ENCODE measurements around the gene FHDC1.

Gene FHDC1

DNA sequence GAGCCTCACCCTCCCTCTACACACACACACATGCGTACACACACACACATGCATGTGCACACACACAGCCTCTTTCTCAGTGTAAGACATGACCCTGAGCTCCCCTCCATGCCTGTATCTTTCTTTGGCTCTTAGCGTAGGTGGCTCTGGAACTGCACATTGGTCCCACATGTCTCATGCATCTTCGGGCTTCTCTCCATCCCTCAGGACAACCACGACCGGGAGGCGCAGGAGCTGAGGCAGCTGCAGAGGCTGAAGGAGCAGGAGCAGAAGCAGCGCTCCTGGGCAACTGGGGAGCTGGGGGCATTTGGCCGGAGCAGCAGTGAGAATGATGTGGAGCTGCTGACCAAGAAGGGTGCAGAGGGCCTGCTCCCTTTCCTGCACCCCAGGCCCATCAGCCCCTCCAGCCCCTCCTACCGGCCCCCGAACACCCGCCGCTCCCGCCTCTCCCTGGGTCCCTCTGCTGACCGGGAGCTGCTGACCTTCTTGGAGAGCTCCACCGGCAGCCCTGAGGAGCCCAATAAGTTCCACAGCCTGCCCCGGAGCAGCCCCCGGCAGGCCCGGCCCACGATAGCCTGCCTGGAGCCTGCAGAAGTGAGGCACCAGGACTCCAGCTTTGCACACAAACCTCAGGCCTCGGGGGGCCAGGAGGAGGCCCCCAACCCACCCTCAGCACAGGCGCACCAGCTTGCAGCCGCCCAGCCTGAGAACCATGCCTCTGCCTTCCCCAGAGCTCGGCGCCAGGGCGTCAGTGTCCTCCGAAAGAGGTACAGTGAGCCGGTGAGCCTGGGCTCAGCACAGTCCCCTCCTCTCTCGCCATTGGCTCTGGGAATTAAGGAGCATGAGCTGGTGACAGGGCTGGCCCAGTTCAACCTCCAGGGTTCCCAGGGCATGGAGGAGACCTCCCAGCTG, 38.6 kb downstream of the FHDC1 start:
- no peak for DNase-seq (ENCODE audit: low read depth)
- in situ Hi-C loops (cut with HindIII; ENCODE audit: low sequenced_read_pairs), result no loop called here
- TF ChIP-seq, protein P1, sequence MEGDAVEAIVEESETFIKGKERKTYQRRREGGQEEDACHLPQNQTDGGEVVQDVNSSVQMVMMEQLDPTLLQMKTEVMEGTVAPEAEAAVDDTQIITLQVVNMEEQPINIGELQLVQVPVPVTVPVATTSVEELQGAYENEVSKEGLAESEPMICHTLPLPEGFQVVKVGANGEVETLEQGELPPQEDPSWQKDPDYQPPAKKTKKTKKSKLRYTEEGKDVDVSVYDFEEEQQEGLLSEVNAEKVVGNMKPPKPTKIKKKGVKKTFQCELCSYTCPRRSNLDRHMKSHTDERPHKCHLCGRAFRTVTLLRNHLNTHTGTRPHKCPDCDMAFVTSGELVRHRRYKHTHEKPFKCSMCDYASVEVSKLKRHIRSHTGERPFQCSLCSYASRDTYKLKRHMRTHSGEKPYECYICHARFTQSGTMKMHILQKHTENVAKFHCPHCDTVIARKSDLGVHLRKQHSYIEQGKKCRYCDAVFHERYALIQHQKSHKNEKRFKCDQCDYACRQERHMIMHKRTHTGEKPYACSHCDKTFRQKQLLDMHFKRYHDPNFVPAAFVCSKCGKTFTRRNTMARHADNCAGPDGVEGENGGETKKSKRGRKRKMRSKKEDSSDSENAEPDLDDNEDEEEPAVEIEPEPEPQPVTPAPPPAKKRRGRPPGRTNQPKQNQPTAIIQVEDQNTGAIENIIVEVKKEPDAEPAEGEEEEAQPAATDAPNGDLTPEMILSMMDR (IDR thresholded peaks at IDR 0.05; ENCODE audit: low read depth, low read length, missing control alignments), result no peak
- no peak overlapping the region for H3K4me3 ChIP-seq (ENCODE audit: low read depth, low read length)

GRCh38 chr4:152975380-152976211, 39.5 kb downstream of the FHDC1 start:
- no peak for DNase-seq (ENCODE audit: low read depth)
- in situ Hi-C loops (cut with HindIII; ENCODE audit: low sequenced_read_pairs), result no loop called here
- no peak overlapping the region for H3K4me3 ChIP-seq (ENCODE audit: low read depth, low read length)
- TF ChIP-seq, protein P1 (IDR thresholded peaks at IDR 0.05; ENCODE audit: low read depth, low read length, missing control alignments), result no peak

DNA sequence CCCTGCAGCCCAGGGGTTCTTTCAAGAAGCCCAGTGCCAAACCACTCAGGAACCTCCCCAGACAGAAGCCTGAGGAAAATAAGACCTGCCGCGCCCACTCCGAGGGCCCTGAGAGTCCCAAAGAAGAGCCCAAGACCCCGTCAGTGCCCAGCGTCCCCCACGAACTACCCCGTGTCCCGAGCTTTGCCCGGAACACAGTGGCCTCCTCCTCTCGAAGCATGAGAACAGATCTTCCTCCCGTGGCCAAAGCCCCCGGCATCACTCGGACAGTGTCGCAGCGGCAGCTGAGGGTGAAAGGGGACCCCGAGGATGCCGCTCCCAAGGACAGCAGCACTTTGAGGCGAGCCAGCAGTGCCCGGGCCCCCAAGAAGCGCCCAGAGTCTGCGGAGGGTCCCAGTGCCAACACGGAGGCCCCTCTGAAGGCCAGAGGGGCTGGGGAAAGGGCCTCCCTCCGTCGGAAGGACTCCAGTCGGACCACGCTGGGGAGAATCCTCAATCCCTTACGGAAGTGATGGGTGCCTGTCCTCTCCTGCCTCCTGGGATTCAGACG, 40.2 kb downstream of the FHDC1 start:
- no peak overlapping the region for H3K4me3 ChIP-seq (ENCODE audit: low read depth, low read length)
- no peak for DNase-seq (ENCODE audit: low read depth)
- in situ Hi-C loops (cut with HindIII; ENCODE audit: low sequenced_read_pairs), result no loop called here
- TF ChIP-seq, protein P1 (IDR thresholded peaks at IDR 0.05; ENCODE audit: low read depth, low read length, missing control alignments), result no peak

- DNase-seq (ENCODE audit: low read depth), result no peak
- no peak overlapping the region for H3K4me3 ChIP-seq (ENCODE audit: low read depth, low read length)
- in situ Hi-C loops (cut with HindIII; ENCODE audit: low sequenced_read_pairs), result no loop called here
- TF ChIP-seq, protein P1 (IDR thresholded peaks at IDR 0.05; ENCODE audit: low read depth, low read length, missing control alignments), result no peak
These were observed 43.7 kb downstream of the FHDC1 start for GRCh38 chr4:152979731-152980330.

DNA sequence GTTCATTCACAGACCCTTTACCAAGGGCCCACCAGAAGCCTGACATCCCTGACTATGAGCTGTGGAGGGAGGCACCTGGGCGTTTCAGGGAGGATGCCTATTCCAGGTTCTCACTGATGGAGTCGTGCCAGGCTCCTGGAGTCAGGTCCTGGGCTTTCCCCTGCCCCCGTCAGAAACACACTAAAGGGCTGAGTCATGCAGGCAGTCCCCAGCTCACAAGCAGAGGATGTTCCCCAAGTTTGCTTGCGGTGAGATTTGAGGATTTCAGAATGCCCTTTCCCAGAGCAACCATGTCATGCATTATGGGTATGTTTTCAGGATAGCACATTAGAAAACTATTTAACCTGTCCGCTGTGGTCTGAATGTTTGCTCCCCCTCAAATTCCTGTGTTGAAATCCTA, 45.2 kb downstream of the FHDC1 start:
- in situ Hi-C loops (cut with HindIII; ENCODE audit: low sequenced_read_pairs), result no loop called here
- DNase-seq (ENCODE audit: low read depth), result peak; percentile 29
- TF ChIP-seq, protein P1 (IDR thresholded peaks at IDR 0.05; ENCODE audit: low read depth, low read length, missing control alignments), result no peak
- H3K4me3 ChIP-seq (ENCODE audit: low read depth, low read length), result no peak overlapping the region

DNA sequence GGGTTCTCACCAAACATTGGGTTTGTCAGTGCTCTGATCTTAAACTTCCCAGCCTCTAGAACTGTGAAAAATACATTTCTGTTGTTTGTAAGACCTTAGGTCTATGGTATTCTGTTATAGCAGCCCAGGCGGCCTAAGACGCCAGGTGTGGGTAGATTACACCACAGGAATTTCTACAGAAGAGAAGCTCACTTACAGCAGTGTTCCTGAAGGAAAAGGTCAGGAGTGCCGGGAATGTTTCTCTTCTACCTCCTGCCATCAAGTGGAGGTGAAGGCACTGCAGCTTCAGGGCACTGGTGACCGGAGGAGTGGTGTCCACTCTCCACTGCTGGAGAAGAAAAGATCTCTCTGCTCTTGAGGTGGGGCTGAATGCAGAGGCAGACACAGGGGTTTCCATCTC, 45.7 kb downstream of the FHDC1 start:
- TF ChIP-seq, protein P1 (IDR thresholded peaks at IDR 0.05; ENCODE audit: low read depth, low read length, missing control alignments), result no peak
- DNase-seq (ENCODE audit: low read depth), result no peak
- H3K4me3 ChIP-seq (ENCODE audit: low read depth, low read length), result no peak overlapping the region
- in situ Hi-C loops (cut with HindIII; ENCODE audit: low sequenced_read_pairs), result no loop called here

All from astrocyte of the cerebellum (primary cell).